Astrocyte of the hippocampus (primary cell): ENCODE data around the gene SHISAL2A.
A peak's percentile ranks its signal among the peaks of the same experiment; 100 is the strongest.

Source experiments
- DNase-seq: peaks from one replicate; pipeline ENCODE4 v3.0.0; 2011; ENCODE audit warnings: low read depth, low spot score

Gene SHISAL2A

GRCh38 chr1:52621950-52622349, 11.0 kb upstream of the SHISAL2A start:
- no peak for DNase-seq

- no peak for DNase-seq
Measured at GRCh38 chr1:52623812-52624211, 9.2 kb upstream of the SHISAL2A start.

GRCh38 chr1:52627028-52627427, 5.9 kb upstream of the SHISAL2A start:
- no peak for DNase-seq

GRCh38 chr1:52628614-52629324, 4.2 kb upstream of the SHISAL2A start:
- no peak for DNase-seq

- peak; percentile 18 for DNase-seq
Measured at GRCh38 chr1:52629325-52629643, 3.7 kb upstream of the SHISAL2A start.

GRCh38 chr1:52629667-52630066, 3.3 kb upstream of the SHISAL2A start:
- no peak for DNase-seq

- DNase-seq, result no peak
Measured at GRCh38 chr1:52631759-52632331, 1.1 kb upstream of the SHISAL2A start.

- peak; percentile 46 for DNase-seq
Measured at GRCh38 chr1:52633291-52633754, 355 bp downstream of the SHISAL2A start.

- DNase-seq, result no peak
Measured at GRCh38 chr1:52634111-52634510, 1.1 kb downstream of the SHISAL2A start.

GRCh38 chr1:52635321-52636089, 2.5 kb downstream of the SHISAL2A start:
- DNase-seq, result no peak

GRCh38 chr1:52636721-52637695, 4.0 kb downstream of the SHISAL2A start:
- DNase-seq, result no peak

- DNase-seq, result no peak
Measured at GRCh38 chr1:52637946-52638345, 5.0 kb downstream of the SHISAL2A start.

- no peak for DNase-seq
Measured at GRCh38 chr1:52640697-52641096, 7.7 kb downstream of the SHISAL2A start.

- no peak for DNase-seq
Measured at GRCh38 chr1:52641307-52641706, 8.3 kb downstream of the SHISAL2A start.

GRCh38 chr1:52645261-52645660, 12.3 kb downstream of the SHISAL2A start:
- no peak for DNase-seq

- no peak for DNase-seq
Measured at GRCh38 chr1:52651904-52652303, 18.9 kb downstream of the SHISAL2A start.

GRCh38 chr1:52653207-52653849, 20.4 kb downstream of the SHISAL2A start:
- DNase-seq, result no peak

GRCh38 chr1:52654063-52654462, 21.1 kb downstream of the SHISAL2A start:
- DNase-seq, result no peak

- no peak for DNase-seq
Measured at GRCh38 chr1:52657702-52658101, 24.7 kb downstream of the SHISAL2A start.

GRCh38 chr1:52658795-52659194, 25.8 kb downstream of the SHISAL2A start:
- no peak for DNase-seq

- peak; percentile 20 for DNase-seq
Measured at GRCh38 chr1:52659356-52659755, 26.4 kb downstream of the SHISAL2A start.
